B cell (primary cell): Measurements from ENCODE around the gene FAR2.

Experiments used
- EZH2 ChIP-seq: IDR thresholded peaks from 2 replicates; pipeline ENCODE4 v1.6.1; 2012; ENCODE audit warnings: borderline replicate concordance, low read depth, mild to moderate bottlenecking, moderate library complexity, low read length; ENCODE audit not compliant: insufficient read depth, poor library complexity, severe bottlenecking
- TF ChIP-seq, protein P1 (sequence below): fragments of 200-600 bp; IDR thresholded peaks from one replicate; pipeline ENCODE4 v1.8.0; 2022; ENCODE audit warnings: antibody characterized with exemption, mild to moderate bottlenecking

DNA sequence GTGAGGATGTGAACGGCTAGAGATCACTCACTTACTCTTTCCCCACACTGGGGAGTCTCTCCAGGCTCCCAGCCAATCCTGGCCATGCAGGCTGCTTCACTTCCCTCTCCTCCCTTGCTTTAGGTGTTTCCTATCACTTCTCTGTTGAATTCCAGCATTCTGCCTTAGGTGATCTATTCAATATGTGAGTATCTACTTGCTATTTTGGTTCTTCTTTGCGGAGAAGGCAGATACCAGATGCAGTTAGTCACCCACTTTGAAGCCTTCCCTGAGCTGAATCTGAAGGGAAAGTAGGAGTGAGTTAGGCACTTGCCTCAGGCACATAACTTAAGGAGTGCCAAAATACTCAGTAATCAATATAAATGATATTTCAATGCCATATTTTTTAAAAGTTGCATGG, 36.0 kb upstream of the FAR2 start:
- TF ChIP-seq, protein P1, sequence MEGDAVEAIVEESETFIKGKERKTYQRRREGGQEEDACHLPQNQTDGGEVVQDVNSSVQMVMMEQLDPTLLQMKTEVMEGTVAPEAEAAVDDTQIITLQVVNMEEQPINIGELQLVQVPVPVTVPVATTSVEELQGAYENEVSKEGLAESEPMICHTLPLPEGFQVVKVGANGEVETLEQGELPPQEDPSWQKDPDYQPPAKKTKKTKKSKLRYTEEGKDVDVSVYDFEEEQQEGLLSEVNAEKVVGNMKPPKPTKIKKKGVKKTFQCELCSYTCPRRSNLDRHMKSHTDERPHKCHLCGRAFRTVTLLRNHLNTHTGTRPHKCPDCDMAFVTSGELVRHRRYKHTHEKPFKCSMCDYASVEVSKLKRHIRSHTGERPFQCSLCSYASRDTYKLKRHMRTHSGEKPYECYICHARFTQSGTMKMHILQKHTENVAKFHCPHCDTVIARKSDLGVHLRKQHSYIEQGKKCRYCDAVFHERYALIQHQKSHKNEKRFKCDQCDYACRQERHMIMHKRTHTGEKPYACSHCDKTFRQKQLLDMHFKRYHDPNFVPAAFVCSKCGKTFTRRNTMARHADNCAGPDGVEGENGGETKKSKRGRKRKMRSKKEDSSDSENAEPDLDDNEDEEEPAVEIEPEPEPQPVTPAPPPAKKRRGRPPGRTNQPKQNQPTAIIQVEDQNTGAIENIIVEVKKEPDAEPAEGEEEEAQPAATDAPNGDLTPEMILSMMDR: no peak
- no peak for TF ChIP-seq EZH2
